GM19025 (cell line): Measurements from ENCODE around the gene HINT3.
"Not testable (repeated sequence)": the region's sequence is repeated elsewhere in the genome, so short reads cannot be mapped to it uniquely, and the experiment has no call there.

Experiments used
- ATAC-seq: cut with Tn5 transposase; IDR thresholded peaks from one replicate; pipeline ENCODE4 v1.9.1; 2021; ENCODE audit warnings: mild to moderate bottlenecking, low read depth, moderate library complexity; ENCODE audit not compliant: unreplicated experiment

The HINT3 gene

GRCh38 chr6:125956506-125957390, at the start of gene HINT3:
TSS of gene HINT3 (plus strand) at chr6:125956770. CDS start at chr6:125956978, 208 bp downstream.
- peak; percentile 90 for ATAC-seq

GRCh38 chr6:125910527-125910926, 46.0 kb upstream of the HINT3 start:
- ATAC-seq: peak; percentile 97

GRCh38 chr6:125911051-125911451, 45.5 kb upstream of the HINT3 start:
- ATAC-seq: not testable (repeated sequence)

GRCh38 chr6:125912430-125912829, 44.1 kb upstream of the HINT3 start:
- not testable (repeated sequence) for ATAC-seq

- no peak for ATAC-seq
These were observed 43.4 kb upstream of the HINT3 start for GRCh38 chr6:125913145-125913544.

- ATAC-seq: no peak
These were observed 42.7 kb upstream of the HINT3 start for GRCh38 chr6:125913864-125914351.

GRCh38 chr6:125918230-125918629, 38.3 kb upstream of the HINT3 start:
- no peak for ATAC-seq

GRCh38 chr6:125918681-125919566, 37.6 kb upstream of the HINT3 start:
- ATAC-seq: peak; percentile 98

GRCh38 chr6:125919618-125920017, 37.0 kb upstream of the HINT3 start:
- ATAC-seq: no peak

GRCh38 chr6:125922322-125922860, 34.2 kb upstream of the HINT3 start:
- ATAC-seq: no peak

- no peak for ATAC-seq
These were observed 33.1 kb upstream of the HINT3 start for GRCh38 chr6:125923366-125923877.

GRCh38 chr6:125924169-125924568, 32.4 kb upstream of the HINT3 start:
- ATAC-seq: no peak

GRCh38 chr6:125924697-125925358, 31.7 kb upstream of the HINT3 start:
- no peak for ATAC-seq

GRCh38 chr6:125926711-125927110, 29.9 kb upstream of the HINT3 start:
- no peak for ATAC-seq

GRCh38 chr6:125927761-125928160, 28.8 kb upstream of the HINT3 start:
- ATAC-seq: no peak

GRCh38 chr6:125930765-125931418, 25.7 kb upstream of the HINT3 start:
- no peak for ATAC-seq

- peak; percentile 72 for ATAC-seq
These were observed 24.7 kb upstream of the HINT3 start for GRCh38 chr6:125931733-125932450.

- ATAC-seq: no peak
These were observed 24.1 kb upstream of the HINT3 start for GRCh38 chr6:125932451-125932795.

GRCh38 chr6:125935520-125935919, 21.1 kb upstream of the HINT3 start:
- not testable (repeated sequence) for ATAC-seq
